T-helper 22 cell (primary cell): ENCODE results near the gene RTL1.

Source experiments
- DNase-seq: peaks from one replicate; pipeline ENCODE4 v3.0.0-alpha.2; 2020; ENCODE audit warnings: low read depth

The RTL1 gene

DNA sequence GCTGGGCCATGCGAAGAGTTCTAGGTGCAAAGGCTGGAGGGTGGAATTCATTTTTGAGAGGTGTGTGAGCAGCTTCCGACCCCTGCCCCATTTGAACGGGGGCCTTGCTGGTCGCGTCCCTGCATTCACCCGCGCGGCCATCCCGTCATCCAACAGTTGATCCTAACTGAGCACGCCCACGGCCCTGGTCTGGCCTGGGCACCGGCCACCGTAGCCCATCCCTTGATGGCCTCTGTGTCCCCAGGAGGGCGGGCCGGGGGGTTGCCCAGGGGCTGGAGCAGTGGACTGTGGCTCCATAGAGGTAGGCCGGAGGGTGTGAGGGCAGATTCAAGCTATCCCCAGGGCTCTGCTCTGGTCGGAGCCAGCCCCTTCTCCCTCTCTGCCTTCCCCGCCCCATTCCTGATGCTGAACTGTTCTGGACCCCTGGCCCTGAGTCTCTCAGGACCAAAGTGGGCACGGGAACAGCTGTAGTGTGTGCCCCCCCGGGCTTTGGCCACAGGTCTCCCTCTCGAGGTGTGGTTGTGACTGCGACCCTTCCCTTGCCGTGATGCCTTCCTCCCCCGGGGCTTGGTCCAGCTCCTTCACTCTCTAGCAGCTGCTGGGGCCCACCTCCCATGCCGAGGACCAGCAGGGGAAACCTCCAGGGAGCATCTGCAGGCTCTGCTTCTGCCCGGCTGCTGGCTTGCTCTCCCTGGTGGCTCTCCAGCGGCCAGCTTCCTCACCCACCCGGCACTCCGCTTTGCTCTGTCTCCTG is 68.6 kb downstream of the RTL1 start:
- DNase-seq: no peak

DNA sequence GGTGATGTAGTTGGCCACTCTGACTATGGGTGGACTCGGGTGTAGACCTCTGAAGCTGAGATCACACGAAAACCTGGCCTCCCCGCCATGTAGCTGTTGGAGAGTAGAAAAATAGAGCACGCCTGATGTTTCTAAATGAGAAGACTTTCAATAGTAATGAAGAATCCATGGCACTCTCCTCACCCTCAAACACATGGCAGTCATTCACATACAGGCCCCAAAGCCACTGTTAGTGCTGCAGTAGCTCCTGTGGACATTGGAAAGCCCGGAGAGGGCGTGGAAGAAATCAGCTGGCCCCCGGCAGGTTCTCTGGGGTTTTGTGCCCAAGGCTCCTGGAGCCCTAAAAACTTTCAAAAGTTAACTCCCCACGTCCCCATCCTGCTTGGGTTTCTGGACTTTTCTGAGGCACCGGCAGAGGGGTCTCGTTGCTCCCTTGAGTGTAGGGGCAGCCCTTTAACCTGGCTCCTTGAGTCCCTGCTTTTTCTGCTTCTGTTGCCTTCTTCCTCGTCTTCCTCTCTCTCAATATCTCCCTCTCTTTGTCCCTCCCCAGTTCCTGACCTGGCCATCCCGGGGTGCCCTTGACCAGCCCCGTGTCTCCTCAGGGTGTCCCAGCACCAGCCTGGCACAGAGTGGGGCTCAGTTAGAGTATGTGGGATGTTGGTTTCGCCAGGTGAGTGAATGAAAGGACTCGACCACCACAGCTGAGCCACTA is 69.3 kb downstream of the RTL1 start:
- no peak for DNase-seq

DNA sequence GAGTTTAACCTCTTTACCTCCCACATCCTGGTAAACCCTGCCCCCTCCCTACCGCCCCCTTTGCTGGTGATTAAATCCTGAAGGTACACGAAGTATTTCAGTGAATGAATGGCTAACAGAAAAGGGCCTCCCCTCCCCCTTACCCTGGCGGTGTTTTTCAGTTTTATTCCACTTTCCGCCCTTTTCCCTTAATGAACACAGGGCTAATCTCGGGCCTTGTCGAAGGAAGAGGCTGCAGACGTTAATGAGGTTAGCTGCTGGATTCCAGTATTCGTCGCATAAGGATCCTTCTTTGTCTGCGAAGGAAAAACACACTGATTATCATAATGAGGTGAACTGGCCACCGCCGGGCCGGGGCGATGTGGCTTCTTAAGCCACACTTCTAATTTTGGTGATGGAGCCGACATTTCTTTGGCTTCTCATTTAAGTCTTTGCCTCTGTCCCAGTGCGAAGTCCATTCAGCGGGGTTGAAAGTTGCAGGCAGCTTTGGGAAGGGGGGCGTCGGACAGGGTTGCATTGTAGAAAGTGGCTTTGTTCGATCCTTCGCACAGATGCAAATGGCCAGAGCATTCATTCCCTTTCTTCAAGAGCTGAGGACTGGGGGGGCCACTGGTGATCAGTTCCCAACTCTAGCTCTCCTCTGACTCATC is 71.1 kb downstream of the RTL1 start:
- DNase-seq: no peak

DNA sequence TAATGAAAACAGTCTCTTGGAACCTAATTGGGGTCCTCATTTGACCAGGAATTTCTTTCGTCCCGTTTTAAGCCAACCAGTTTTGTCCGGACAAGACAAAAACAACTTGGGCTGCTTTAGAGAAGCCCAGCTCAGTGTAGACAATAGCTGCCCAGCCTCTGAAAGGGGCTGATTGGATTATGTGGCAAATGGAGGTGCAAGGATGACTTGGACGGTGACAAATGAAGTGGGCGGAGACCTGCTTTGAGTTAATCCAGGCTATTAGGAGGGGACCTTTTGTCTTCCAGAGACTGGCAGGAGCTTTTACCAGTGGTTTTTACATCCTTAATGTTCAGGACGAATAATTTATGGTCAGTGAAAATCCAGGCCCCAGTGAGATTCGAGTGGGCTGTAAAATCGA is 72.8 kb downstream of the RTL1 start:
- no peak for DNase-seq
